Measurements from ENCODE around the gene MRAP2.

- TF ChIP-seq EZH2phosphoT487 (IDR thresholded peaks at IDR 0.05; ENCODE audit: insufficient read depth, low read depth), result no peak
- no peak for TF ChIP-seq EZH2 (IDR thresholded peaks at IDR 0.05; ENCODE audit: insufficient read depth, poor library complexity, severe bottlenecking)
These were observed 24.3 kb downstream of the MRAP2 start for GRCh38 chr6:84057908-84058307.
